ENCODE results near the gene TCP11L2. TPM values are rescaled to one million over a fixed set of nuclear protein-coding genes. Genes with fewer than 3 reads are reported as not detected.
A peak's percentile ranks its signal among the peaks of the same experiment; 100 is the strongest.

TCP11L2 gene
- total and polyA plus RNA-seq, 2 of the 13 experiments (the other 11 are each of a cell fraction or from before 2014, with no cell fraction given): 4.6 to 24.1 TPM

GRCh38 chr12:106357549-106358395 lies 55.2 kb downstream of the TCP11L2 start, which contains the start of gene POLR3B (continued):
- TF ChIP-seq POLR2G (IDR thresholded peaks at IDR 0.05; ENCODE audit: low read depth, low read length) (peak; percentile 93), ZNF75D (CRISPR knock-in tag; IDR thresholded peaks at IDR 0.05; ENCODE audit: borderline replicate concordance) (no peak), ZNF431 (CRISPR knock-in tag; IDR thresholded peaks at IDR 0.05; ENCODE audit: borderline replicate concordance, low read depth) (peak; percentile 41), ZNF326 (CRISPR knock-in tag; IDR thresholded peaks at IDR 0.05; ENCODE audit: borderline replicate concordance) (no peak; the same call in 1 of the 2 replicates), TBP (CRISPR knock-in tag; IDR thresholded peaks at IDR 0.05) (no peak; the same call in 1 of the 2 replicates), ZBTB42 (CRISPR knock-in tag; IDR thresholded peaks at IDR 0.05) (peak; percentile 74; the same call in 1 of the 2 replicates), ZMAT5 (CRISPR knock-in tag; IDR thresholded peaks at IDR 0.05; ENCODE audit: borderline replicate concordance, low read depth) (no peak), ZNF644 (CRISPR knock-in tag; IDR thresholded peaks at IDR 0.05; ENCODE audit: low read depth) (no peak), NFE2L1 (CRISPR knock-in tag; IDR thresholded peaks at IDR 0.05; ENCODE audit: borderline replicate concordance) (no peak), KLF16 (CRISPR knock-in tag; IDR thresholded peaks at IDR 0.05) (peak in 1 of 2 experiments; percentile 99; a peak in 2 of 4 replicates), PRDM4 (CRISPR knock-in tag; IDR thresholded peaks at IDR 0.05; ENCODE audit: borderline replicate concordance) (no peak), NCOA1 (CRISPR knock-in tag; IDR thresholded peaks at IDR 0.05) (peak; percentile 58; the same call in 1 of the 2 replicates), FOXJ3 (CRISPR knock-in tag; IDR thresholded peaks at IDR 0.05; ENCODE audit: borderline replicate concordance) (peak; percentile 14; the same call in 1 of the 2 replicates), ZNF432 (CRISPR knock-in tag; IDR thresholded peaks at IDR 0.05; ENCODE audit: borderline replicate concordance) (no peak), AKNA (CRISPR knock-in tag; IDR thresholded peaks at IDR 0.05; ENCODE audit: borderline replicate concordance) (no peak; the same call in none of the 2 replicates), ZBTB10 (CRISPR knock-in tag; IDR thresholded peaks at IDR 0.05; ENCODE audit: borderline replicate concordance) (peak; percentile 66; the same call in 1 of the 2 replicates), SMAD1 (CRISPR knock-in tag; IDR thresholded peaks at IDR 0.05; ENCODE audit: borderline replicate concordance, low read depth) (peak; percentile 87; the same call in 1 of the 2 replicates)
